Endothelial cell (in vitro differentiated cells): ENCODE data around the gene KCNJ2. TPM values are rescaled to one million over a fixed set of nuclear protein-coding genes. Genes with fewer than 3 reads are reported as not detected.

ENCODE experiments used
- DNase-seq: peaks from one replicate; pipeline ENCODE4 v3.0.0; 2021; ENCODE audit warnings: low spot score
- H3K27ac Mint-ChIP-seq: one replicate; pipeline ENCODE4 v1.8.0; 2021; ENCODE audit warnings: mixed read lengths, inconsistent platforms; ENCODE audit not compliant: unreplicated experiment
- H3K27me3 Mint-ChIP-seq: one replicate; pipeline ENCODE4 v1.8.0; 2021; ENCODE audit warnings: mild to moderate bottlenecking, moderate library complexity, mixed read lengths, inconsistent platforms; ENCODE audit not compliant: unreplicated experiment
- H3K36me3 Mint-ChIP-seq: one replicate; pipeline ENCODE4 v1.8.0; 2021; ENCODE audit warnings: mild to moderate bottlenecking, low read depth, mixed read lengths, inconsistent platforms; ENCODE audit not compliant: unreplicated experiment
- H3K4me1 Mint-ChIP-seq: one replicate; pipeline ENCODE4 v1.8.0; 2021; ENCODE audit warnings: mild to moderate bottlenecking, mixed read lengths, inconsistent platforms; ENCODE audit not compliant: unreplicated experiment
- H3K4me3 Mint-ChIP-seq: one replicate; pipeline ENCODE4 v1.8.0; 2021; ENCODE audit warnings: mild to moderate bottlenecking, mixed read lengths, inconsistent platforms; ENCODE audit not compliant: unreplicated experiment
- H3K9me3 Mint-ChIP-seq: one replicate; pipeline ENCODE4 v1.8.0; 2021; ENCODE audit warnings: mixed read lengths, inconsistent platforms; ENCODE audit not compliant: unreplicated experiment
- total RNA-seq: library from RNA; stranded (reverse); fragmentation: NEBNext Ultra II Directional; extraction: Animal tissue kit (Norgen Biotek cat#: 25700); gene quantifications from one replicate; pipeline ENCODE4 v1.2.1, GENCODE V29; 2021; ENCODE audit not compliant: unreplicated experiment
- TF ChIP-seq, protein P1 (sequence below): fragments of 200-600 bp; sonication (generic); IDR thresholded peaks from one replicate; pipeline ENCODE4 v1.5.0; 2021; ENCODE audit warnings: antibody characterized with exemption; ENCODE audit not compliant: unreplicated experiment

Gene KCNJ2
- total RNA-seq, 1 donor from 2014 or later: 29.4 TPM

DNA sequence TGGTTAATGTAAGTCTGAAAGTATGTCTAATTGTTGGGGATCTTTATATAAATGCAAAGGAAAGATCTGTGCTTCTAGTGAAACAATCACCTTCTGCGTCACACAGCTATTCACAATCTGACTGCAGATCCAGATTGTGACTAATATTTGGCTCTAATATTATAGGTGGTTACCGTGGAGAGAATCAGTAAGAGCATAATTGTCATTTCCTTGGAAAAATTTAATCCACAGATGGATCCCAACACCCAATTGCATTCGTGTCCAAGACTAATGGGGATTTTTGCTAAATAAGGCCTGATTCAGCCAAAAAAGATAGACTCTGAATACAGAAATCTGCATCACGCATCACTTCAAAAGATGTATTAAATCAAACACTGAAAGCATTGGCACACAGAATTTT is 2.7 kb upstream of the KCNJ2 start:
- H3K4me3 Mint-ChIP-seq: no peak overlapping the region
- TF ChIP-seq, protein P1, sequence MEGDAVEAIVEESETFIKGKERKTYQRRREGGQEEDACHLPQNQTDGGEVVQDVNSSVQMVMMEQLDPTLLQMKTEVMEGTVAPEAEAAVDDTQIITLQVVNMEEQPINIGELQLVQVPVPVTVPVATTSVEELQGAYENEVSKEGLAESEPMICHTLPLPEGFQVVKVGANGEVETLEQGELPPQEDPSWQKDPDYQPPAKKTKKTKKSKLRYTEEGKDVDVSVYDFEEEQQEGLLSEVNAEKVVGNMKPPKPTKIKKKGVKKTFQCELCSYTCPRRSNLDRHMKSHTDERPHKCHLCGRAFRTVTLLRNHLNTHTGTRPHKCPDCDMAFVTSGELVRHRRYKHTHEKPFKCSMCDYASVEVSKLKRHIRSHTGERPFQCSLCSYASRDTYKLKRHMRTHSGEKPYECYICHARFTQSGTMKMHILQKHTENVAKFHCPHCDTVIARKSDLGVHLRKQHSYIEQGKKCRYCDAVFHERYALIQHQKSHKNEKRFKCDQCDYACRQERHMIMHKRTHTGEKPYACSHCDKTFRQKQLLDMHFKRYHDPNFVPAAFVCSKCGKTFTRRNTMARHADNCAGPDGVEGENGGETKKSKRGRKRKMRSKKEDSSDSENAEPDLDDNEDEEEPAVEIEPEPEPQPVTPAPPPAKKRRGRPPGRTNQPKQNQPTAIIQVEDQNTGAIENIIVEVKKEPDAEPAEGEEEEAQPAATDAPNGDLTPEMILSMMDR: no peak
- peaks cover 33% of the 10 kb centered on the region for H3K4me1 Mint-ChIP-seq
- H3K36me3 Mint-ChIP-seq: no peaks in the 10 kb centered on the region
- no peak overlapping the region for H3K27ac Mint-ChIP-seq
- peaks cover 4% of the 10 kb centered on the region for H3K27me3 Mint-ChIP-seq
- H3K9me3 Mint-ChIP-seq: no peaks in the 10 kb centered on the region
- DNase-seq: no peak

- no peaks in the 10 kb centered on the region for H3K9me3 Mint-ChIP-seq
- H3K4me3 Mint-ChIP-seq: peak overlapping the region; percentile 98
- DNase-seq: peak; percentile 64
- peaks cover 4% of the 10 kb centered on the region for H3K27me3 Mint-ChIP-seq
- TF ChIP-seq, protein P1: no peak
- H3K36me3 Mint-ChIP-seq: no peaks in the 10 kb centered on the region
- H3K4me1 Mint-ChIP-seq: peaks cover 35% of the 10 kb centered on the region
- peak overlapping the region; percentile 66 for H3K27ac Mint-ChIP-seq
Measured at GRCh38 chr17:70168044-70168976, 1.0 kb upstream of the KCNJ2 start.

GRCh38 chr17:70169709-70170597 is 621 bp downstream of the KCNJ2 start:
- TF ChIP-seq, protein P1: no peak
- H3K27me3 Mint-ChIP-seq: peaks cover 4% of the 10 kb centered on the region
- peak overlapping the region; percentile 95 for H3K4me3 Mint-ChIP-seq
- peaks cover 26% of the 10 kb centered on the region for H3K4me1 Mint-ChIP-seq
- H3K27ac Mint-ChIP-seq: no peak overlapping the region
- no peaks in the 10 kb centered on the region for H3K9me3 Mint-ChIP-seq
- H3K36me3 Mint-ChIP-seq: no peaks in the 10 kb centered on the region
- no peak for DNase-seq

DNA sequence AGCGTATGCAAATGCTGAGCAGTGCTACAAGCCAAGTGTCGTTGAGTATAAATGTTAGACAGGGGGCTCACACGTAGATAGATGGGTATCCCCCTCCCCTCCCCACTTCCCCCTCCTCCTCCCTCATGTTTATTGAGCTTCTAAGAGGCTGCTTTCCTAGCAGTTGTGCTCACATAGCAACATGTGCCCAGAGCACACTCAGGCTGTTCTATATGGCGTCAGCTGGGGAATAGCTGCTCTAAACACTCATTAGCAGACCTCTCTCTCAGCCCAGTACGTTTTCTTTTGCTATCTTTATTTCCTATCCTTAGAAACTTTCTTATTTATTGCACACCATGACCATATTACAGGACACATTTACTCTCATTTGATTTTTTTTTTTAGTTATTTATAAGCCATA is 1.8 kb downstream of the KCNJ2 start:
- Mint-ChIP-seq H3K36me3 (peaks cover 12% of the 10 kb centered on the region), H3K9me3 (no peaks in the 10 kb centered on the region)

More for the DNA sequence above, 1.8 kb downstream of the KCNJ2 start:
- Mint-ChIP-seq H3K27me3 (peaks cover 4% of the 10 kb centered on the region), H3K27ac (no peak overlapping the region), H3K4me3 (peak overlapping the region; percentile 95), H3K4me1 (peaks cover 26% of the 10 kb centered on the region)
- TF ChIP-seq, protein P1: no peak
- no peak for DNase-seq
